SKM-1 (cell line): ENCODE measurements around the gene KRT2.

Experiments used
- DNase-seq: peaks from one replicate; lab custom pipeline; 2025; ENCODE audit not compliant: unreplicated experiment; lab: John Stamatoyannopoulos, UW

The KRT2 gene

DNA sequence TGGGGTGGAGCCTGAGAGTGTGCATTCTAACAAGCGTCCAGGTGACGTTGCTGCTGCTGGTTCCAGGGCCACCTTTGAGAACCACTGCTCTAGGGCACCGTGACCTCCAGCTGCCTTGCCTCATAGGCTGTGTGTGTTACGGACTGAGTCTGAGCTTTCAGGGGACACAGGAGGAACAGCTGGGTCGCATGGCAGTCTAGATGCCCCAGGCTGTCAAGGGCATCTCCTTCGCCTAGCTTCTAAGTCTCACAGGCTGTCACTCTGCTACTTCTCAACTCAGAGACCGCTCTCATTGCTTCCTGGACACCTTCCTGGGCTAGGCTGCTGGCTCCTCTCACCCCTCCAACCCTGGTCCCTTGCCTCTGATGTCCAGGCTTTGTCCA lies 34.6 kb downstream of the KRT2 start:
- no peak for DNase-seq

DNA sequence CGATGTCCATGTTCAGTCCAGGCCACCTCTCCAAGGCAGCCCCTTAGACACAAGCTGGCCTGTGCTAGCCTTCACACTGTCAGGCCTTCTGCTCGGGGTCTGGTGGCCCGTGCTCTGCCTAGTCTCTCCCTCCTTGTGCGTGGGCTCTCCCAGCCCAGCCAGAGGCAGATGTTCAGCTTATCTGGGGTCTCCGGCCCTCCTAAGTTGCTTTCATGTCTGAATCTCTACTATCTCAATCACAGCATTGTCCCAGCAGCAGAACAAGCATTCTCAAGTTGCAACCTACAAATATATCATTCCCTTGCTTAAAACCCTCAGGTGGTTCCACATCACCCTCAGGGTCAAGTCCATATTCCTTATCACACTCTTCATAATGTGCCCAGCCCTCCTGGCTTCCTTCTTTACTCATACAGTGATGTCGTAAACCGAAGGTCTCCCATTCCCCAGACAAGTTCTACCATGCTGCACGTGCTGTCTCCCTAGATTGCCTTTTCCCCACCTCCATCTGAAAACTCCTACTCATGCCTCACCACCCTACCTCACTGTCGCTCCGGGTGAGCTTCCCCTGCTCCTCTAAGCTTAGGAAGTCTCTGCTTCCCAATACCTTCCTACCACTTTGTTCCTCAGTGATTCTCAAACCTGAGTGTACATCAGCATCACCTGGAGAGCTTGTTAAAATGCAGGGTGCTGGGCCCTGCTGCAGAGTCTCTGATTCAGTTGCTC lies 35.2 kb downstream of the KRT2 start:
- DNase-seq = no peak

DNA sequence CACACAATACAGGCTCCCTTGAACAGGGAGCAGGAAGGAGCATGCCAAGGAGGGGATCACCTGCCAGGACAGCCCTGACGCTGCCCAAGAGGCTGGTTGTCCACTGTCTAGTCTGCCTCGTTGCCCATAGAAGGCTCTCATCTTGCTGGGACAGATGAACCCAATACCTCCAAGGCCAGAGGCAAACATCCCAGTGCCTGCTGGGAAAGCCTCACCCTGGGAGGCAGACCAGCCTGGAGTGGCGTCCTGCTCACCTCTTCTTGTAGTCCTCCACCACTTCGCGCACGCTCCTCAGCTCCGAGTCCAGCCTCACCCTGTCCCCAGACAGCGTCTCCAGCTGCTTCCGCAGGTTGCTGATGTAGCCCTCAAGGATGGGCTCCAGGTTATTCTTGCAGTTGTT lies 36.1 kb downstream of the KRT2 start:
- no peak for DNase-seq

DNA sequence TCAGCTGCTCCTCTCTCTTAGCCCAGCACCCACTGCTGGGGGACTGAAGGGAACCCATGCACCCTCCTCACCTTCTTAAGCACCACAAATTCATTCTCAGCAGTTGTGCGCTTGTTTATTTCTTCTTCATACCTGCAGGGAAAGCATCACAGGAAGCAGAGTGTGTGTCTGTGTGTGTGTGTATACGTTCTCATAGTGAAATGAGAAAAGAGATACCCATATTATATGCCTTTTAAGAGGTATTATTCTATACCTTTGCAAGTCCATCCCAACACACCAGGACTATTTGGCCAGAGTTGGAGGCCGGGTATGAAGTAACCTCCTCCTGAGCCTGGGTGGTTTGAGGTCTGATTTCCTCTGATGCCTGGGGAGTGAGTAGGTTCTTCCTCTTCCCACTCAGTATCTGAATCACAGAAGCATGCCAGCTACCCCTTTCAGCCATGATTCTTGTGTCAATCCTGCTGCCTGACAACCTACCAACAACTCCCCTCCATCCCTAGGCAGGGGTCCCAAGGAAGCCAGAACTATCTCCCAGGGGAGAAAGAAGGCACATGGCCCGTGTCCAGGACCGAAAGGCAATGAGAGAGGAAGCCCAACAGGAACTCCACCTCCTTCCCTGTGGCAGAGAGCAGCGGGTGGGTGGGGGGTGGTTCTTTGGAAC lies 36.7 kb downstream of the KRT2 start:
- DNase-seq = no peak

DNA sequence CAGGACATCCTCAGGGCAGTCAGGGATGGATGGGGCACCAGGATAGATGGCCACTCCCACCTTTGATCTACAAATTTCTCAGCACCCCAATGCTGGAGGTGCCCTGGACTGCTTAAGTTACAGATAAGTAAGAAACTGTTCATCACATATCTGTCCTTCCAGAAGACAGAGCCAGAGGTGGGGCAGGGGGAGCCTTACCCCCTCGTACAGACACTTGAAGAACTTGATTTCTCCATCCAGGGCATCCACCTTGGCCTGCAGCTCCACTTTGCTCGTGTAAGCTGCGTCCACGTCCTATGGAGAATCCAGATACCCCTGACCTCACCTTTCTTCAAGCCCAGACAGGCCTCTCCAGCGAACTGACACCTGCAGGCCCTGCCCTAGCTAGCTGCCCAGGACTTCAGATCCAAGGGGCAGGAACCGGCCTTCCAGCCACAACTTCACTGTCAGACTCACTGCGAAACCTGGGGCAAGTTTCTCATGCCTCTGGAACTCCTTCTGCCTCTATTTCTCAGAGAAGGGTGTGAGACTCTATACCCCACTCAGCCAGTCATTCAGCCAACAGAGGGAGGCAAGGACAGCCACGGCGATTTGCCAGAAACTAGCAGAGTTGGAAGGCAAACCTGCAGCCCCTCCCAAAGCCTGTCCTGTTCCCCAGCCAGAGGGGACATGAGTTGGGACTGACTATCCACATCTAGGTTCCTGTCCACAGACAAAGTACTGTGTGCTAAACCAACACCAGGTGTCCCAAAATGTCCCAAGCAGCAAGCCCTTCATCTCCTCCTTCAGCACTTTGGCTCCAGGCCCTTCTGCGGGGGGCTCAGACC lies 37.4 kb downstream of the KRT2 start:
- DNase-seq = no peak

DNA sequence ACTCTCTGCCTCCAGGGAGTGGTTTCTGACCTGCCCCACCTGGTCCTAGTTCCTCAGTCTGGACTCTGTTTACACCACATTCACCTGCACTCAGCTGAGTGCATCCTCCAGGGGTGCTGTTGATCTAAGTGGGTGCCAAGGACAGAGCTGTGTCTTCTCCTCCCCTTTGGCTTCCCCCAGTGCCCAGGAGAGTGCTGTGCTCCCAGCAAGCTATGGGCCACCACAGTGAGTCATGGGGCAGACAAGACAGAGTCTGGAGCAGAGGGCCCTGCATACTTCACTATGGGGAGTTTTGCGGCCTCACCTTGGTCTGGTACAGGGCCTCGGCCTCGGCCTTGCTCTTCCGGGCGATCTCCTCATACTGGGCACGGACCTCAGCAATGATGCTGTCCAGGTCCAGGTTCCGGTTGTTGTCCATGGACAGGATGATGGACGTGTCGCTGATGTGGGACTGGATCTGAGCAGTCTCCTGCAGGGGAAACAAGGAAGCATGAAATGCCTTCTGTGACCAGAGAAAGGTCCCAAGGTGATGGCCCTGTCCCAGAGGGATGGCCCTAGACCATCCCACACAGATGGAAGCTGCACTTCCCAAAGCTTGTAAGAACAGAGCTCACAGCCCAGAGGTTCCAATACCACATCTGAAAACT lies 38.5 kb downstream of the KRT2 start:
- DNase-seq = no peak

DNA sequence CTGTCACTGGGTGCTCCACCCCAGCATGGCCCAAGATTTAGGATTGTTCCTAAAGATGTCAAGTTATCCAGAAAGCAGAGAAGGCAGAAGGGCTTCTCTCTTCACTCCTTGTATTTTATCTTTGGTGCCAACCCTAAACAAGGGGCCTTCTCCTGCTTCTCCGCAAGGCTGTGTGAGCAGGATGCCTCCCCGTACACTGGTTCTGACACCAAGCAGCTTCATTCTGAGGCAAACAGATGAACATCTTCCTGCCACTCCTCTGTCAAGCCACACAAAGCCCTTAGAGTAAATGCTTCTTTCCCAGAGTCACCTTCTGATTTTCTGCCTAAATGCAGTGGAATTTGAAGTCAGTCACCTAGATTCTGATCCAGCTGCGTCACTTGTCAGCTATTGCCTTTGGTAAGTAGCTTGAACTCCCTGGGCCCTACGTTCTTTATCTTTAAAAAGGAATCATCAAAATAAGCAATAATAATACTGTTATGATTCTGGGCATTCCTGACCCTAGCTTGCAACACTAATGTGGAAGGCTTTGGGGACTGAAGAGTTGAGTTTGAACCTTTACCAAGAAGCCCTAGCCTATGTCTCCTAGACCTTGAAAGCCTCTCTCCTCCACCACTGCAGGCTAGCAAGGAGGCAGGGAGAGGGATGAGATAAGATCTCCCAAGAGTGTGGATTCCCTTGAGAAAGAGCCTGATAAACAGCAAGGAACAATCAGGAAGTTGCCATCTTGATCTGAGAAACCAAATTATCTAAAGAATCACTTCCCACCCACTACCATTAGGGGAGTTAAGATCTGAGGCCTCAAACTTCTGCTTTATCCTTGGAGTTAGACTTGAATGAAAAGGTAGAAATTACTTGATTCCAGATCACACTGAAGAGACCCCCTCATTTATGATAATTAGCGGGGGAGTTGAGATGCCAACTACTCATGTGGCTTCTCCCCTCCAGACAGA lies 39.3 kb downstream of the KRT2 start:
- no peak for DNase-seq

DNA sequence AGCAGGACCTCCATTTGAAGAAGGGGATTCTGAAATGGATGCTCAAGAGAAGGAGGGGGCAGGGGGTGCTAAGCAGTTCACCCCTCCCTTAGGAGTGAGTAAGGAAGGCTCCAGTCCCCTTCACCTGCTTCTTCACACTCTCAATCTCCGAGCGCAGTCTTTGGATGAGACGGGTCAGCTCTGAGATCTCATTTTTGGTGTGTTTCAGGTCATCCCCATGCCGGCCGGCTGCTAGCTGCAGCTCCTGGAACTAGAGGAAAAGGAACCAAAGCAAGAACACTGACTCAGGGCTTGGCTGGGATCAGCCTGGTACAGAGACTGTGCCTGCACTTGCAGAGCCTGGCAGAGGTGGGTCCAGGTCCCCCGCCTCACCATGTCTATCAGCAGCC lies 40.9 kb downstream of the KRT2 start:
- no peak for DNase-seq

DNA sequence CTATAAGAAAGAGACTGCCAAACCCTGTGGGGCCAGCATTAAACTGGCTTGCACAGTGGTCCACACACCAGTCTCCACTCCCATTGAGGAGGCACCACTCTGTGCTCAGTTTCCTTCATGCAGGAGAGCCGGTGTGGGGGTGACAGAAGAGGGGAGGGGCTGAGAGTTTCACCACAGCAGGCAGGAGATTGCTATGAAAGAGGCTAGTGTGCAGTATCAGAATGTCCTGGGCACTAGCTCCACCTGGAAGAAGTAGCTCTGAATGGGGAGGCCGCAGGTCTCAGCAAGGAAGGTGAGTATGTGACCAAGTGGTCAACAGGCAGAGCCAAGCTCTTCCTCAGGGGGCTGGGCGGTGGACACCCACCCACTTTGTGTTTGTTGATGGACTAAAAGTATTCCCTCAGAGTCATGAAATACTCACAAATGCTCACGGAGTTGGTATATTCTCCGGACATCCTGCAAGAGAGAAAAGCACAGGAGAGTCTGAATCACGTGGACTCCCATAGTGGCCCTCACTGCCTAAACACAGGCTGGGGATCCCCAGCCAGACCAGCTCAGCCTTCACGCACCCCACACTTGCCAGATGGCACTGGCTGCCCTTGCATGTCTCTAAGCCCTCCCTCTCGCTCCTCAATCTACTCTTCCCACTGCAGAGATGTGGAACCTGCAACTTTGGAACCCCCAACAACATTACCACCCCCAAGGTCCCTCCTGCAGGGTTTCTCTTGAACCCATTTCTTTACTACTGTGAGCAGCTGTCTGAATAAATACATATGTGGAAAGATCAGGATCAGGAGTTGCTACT lies 43.0 kb downstream of the KRT2 start:
- DNase-seq = no peak

DNA sequence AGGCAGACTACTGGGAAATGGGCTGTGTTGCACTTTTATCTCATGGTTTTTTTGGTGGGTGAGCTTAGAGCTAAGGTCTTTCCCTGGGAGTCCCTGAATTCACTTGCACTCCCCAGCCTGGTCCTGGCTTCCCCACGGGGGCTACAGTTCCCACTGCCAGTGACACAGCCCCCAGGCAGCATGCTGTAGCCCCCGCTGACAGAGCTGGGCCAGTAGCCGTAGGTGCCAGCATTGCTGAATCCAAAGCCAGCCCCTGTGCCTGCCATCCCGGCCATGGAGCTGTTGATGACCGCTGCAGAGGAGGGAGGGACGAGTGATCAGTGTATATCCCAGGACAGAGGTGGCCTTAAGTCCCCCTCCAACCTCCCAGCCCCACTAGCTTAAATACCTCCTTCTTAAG lies 43.9 kb downstream of the KRT2 start:
- DNase-seq = no peak

DNA sequence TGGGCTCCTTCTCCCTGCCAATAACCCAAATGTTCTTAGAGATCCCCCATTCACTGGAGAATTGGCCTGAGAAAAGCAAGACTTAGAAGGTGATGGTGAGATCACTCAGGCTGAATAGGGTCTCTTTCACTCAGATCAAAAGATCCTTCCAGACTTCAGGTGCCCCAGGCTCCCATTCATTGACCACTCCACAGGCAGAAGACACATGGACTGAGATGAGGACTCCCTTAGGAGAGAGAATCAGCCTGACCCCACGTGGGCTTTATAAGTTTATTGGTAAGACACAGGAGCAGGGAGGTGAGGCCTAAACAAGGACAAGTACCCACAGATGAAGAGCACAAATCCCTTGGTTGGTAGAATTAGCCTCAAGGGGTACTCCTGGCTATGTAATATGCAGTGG lies 44.7 kb downstream of the KRT2 start:
- no peak for DNase-seq

DNA sequence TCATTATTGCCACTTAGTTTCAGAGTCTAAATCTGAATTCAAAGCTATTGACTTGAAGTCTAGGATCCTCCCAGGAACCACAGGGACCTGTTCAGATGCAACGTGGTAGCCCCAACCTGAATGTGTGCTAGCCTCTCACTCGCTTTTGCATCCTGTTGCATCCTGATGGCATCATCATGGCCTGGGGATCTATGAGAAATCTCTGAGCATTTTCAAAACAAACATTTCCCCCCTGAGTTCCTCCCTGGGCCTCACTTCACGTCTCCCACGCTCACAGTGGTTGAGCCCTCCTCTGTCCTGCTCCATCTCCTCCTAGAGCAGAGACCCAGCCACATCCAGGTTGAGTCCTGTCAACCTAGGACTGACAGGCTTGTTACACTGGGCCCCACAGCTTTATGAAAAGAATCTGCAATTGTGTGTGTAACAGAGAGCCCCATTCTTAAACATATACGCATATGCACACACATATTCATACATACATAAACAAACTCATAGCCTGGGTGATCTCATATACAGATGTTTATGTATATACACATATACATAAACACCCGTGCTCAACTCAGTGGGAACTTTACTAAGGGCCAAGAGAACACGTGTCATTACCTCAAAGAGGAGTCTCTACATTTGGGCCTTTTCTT lies 45.3 kb downstream of the KRT2 start:
- DNase-seq = no peak

DNA sequence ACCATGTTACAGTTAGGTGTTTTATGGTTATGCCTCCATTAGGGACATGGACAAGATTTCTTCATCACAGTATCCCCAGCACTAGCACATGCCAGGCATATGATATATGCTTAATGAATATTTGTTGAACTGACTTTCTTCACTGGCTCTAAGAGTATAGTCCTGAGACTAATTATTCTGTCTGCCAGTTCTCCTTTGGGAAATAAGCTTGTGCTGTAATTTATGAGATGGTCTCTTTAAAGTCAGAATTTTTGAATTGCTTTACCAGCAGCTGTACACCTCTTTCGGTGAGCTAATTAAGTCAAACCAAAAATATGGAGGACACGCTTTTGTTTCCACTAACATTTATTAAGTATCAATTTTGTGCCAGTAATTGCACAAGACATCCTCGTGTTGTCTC lies 45.9 kb downstream of the KRT2 start:
- no peak for DNase-seq

DNA sequence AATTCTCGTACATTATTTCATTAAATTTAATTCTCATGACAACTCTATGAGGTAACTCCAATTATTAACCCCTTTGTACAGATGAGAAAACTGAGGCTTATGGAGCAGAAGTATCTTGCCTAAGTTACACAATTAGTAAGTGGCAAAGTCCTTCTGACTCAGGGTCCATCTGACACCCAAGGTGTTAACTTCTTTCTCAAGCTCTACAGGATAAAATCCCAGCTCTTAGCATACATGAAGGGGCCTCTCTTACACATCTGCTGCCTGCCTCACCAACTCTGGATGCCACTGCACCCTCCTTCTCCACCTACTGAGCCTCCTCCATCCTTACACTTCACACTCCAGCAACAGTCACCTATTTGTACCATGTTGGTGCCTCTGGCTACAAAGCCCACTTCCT lies 46.5 kb downstream of the KRT2 start:
- DNase-seq = no peak

DNA sequence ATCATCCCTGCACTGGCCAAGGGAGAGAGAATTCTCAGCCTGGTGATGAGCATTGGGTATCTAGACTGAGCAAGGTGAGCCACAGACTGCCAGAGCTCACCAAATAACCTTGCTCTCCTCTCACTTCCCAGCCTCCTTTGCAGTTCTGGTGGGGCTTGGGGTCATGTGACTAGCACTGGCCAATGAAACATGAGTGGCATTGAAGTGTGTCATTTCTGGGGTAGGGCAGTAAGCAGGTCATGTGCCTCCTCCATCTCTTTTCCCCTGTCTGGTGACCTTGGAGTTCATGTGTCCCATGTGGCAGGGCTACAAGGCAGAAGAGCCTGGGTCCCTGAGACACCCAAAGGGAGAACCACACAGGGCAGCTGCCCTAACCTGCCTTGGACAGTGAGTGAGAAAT lies 47.2 kb downstream of the KRT2 start:
- no peak for DNase-seq

DNA sequence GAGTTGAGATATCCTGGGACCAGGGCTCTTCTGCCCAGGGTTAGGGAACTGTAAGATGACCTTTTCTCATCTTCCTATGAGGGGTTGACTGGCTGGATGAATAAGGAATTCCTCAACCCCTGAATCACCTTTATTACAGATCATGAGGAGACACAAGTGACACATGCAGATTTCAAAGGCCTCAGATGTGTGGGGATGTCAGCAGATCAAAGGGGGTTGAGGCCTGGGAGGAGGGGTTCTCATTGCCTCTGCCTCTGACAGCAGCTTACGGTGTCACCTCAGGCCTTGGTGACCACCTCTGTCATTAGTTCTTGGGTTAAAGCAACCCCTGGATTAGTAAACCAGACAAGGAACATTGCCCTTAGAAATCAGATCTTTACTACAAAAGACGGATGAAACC lies 48.7 kb downstream of the KRT2 start:
- DNase-seq = no peak

DNA sequence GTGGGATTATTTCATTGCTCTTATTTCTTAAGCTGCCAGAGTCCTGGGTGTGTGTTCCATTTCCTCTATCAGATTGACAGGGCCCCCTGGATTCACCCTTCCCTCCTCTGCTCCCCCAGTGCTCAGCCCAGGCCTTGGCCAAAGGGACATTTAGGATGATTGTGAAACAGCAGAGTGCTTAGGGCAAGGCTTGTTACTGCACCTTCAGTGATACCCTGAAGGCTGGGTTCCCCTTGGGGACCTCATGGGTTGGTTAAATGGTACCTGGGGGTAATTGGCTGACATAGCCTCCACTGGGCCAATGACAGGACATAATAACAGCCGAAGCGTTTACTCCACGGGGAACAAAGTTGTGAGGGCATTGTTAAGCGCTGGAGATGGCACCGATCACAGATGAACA lies 49.5 kb downstream of the KRT2 start:
- DNase-seq = no peak

DNA sequence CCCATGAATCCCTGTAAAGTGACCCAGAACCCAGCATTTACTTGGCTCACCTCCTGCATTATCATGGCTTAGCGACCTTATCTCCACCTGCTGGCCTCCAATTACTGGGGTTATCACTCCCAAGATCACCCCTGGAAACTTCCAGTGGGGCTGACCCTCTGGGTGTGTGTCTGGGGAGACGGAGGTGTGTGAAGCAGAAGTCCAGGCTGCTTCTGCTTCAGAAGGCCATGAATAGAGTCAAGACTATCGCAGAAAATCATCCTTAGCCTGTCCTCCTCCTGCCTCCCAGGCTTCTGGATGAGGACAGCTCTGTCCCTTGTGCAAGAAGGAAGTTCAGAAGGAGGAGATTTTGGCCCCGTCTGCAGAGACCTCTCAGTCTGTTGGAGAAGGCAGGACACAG lies 50.3 kb downstream of the KRT2 start:
- DNase-seq = no peak

DNA sequence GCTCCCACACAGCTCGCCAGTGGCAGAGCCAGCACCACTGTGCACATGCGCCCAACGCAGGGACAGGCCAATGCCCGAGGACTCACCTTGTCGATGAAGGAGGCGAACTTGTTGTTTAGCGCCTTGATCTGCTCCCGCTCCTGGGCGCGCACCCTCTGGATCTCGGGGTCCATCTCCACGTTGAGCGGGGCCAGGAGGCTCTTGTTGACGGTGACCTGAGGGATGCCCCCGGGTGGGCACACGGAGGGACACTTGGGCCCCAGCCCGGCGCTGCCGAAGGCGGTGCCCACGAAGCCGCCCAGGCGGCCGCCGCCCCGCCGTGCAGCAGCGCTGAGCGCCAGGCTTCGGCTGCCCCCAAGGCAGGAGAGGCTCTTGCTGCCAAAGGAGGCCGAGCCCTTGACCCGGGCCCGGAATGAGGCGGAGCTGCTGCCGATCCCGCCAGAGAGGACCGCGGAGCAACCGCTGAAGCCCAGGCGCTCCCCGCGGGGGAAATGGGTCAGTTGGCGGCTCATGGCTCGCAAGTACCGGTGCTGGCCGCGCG lies 51.0 kb downstream of the KRT2 start, which contains the start of gene KRT72:
Gene KRT72 (minus strand): TSS at position 523 of the 541 bp plus-strand sequence. CDS start 11 bp downstream, at position 512.
- no peak for DNase-seq
